NCI-H460 (cell line): Measurements from ENCODE around the gene THBS3. TPM values are rescaled to one million over a fixed set of nuclear protein-coding genes. Genes with fewer than 3 reads are reported as not detected.
"Not testable (repeated sequence)": the region's sequence is repeated elsewhere in the genome, so short reads cannot be mapped to it uniquely, and the experiment has no call there.

Experiments used
- DNase-seq: peaks from one replicate; pipeline ENCODE4 v3.0.0-alpha.2; 2016; ENCODE audit warnings: low read depth; ENCODE audit errors: extremely low read depth
- total RNA-seq: library from RNA; depleted of rRNA; stranded (reverse); fragments of >200 nt; shearing (Covaris generic); gene quantifications from 2 replicates; pipeline ENCODE4 v1.2.3, GENCODE V29; 2014

Gene THBS3
- total RNA-seq, 1 experiment from 2014 or later: 19.5 TPM

- peak; percentile 83 for DNase-seq
Observed at GRCh38 chr1:155176544-155177071, 31.1 kb downstream of the THBS3 start.

GRCh38 chr1:155175927-155176371 is 31.7 kb downstream of the THBS3 start:
- no peak for DNase-seq

GRCh38 chr1:155175281-155175926 is 32.3 kb downstream of the THBS3 start:
- DNase-seq: no peak

- DNase-seq: no peak
Observed at GRCh38 chr1:155174324-155175280, 33.1 kb downstream of the THBS3 start.

GRCh38 chr1:155173478-155174323 is 34.0 kb downstream of the THBS3 start, which contains the start of gene TRIM46:
Gene TRIM46 (plus strand): TSS chr1:155173849. CDS start chr1:155173967, 118 bp downstream.
- peak; percentile 33 for DNase-seq

GRCh38 chr1:155172732-155173477 is 34.8 kb downstream of the THBS3 start, which contains the start of gene KRTCAP2:
Gene KRTCAP2 (minus strand): TSS chr1:155173304. CDS start chr1:155173224, 80 bp downstream.
- peak; percentile 99 for DNase-seq

GRCh38 chr1:155171836-155172731 is 35.6 kb downstream of the THBS3 start:
- DNase-seq: no peak

- no peak for DNase-seq
Observed at GRCh38 chr1:155170806-155171205, 36.9 kb downstream of the THBS3 start.

GRCh38 chr1:155170101-155170785 is 37.5 kb downstream of the THBS3 start:
- DNase-seq: no peak

GRCh38 chr1:155169541-155169940 is 38.2 kb downstream of the THBS3 start:
- DNase-seq: no peak

- no peak for DNase-seq
Observed at GRCh38 chr1:155168456-155169210, 39.1 kb downstream of the THBS3 start.

GRCh38 chr1:155168105-155168445 is 39.6 kb downstream of the THBS3 start:
- DNase-seq: not testable (repeated sequence)

- DNase-seq: peak; percentile 92
Observed at GRCh38 chr1:155167166-155168104, 40.3 kb downstream of the THBS3 start.

- no peak for DNase-seq
Observed at GRCh38 chr1:155166471-155167165, 41.1 kb downstream of the THBS3 start.

- no peak for DNase-seq
Observed at GRCh38 chr1:155166051-155166470, 41.6 kb downstream of the THBS3 start.

GRCh38 chr1:155164625-155165024 is 43.1 kb downstream of the THBS3 start:
- not testable (repeated sequence) for DNase-seq
